Stimulated activated CD8-positive, alpha-beta memory T cell treated with anti-CD3 and anti-CD28 coated beads, Interleukin-12 subunit alpha, Interleukin-12 subunit beta, amount 100 ng/mL, for 4 hours (primary cell): ENCODE results near the gene IGF2.

Experiments used
- DNase-seq: peaks from one replicate; pipeline ENCODE4 v3.0.0-alpha.2; 2020; ENCODE audit warnings: low read depth

Gene IGF2

GRCh38 chr11:2153581-2154194 lies 14.5 kb upstream of the IGF2 start:
- no peak for DNase-seq

- peak; percentile 55 for DNase-seq
These were observed 12.5 kb upstream of the IGF2 start for GRCh38 chr11:2151500-2152257.

- DNase-seq, result no peak
These were observed 11.0 kb upstream of the IGF2 start for GRCh38 chr11:2149864-2150847.

GRCh38 chr11:2149460-2149859 lies 10.3 kb upstream of the IGF2 start:
- no peak for DNase-seq

- no peak for DNase-seq
These were observed 9.4 kb upstream of the IGF2 start for GRCh38 chr11:2148595-2148994.

GRCh38 chr11:2147391-2147790 lies 8.2 kb upstream of the IGF2 start:
- DNase-seq, result no peak

GRCh38 chr11:2146051-2146450 lies 6.9 kb upstream of the IGF2 start:
- DNase-seq, result no peak

- DNase-seq, result no peak
These were observed 5.5 kb upstream of the IGF2 start for GRCh38 chr11:2144544-2145248.

- no peak for DNase-seq
These were observed 4.8 kb upstream of the IGF2 start for GRCh38 chr11:2143799-2144543.

- no peak for DNase-seq
These were observed 4.2 kb upstream of the IGF2 start for GRCh38 chr11:2143477-2143798.

- DNase-seq, result no peak
These were observed 3.6 kb upstream of the IGF2 start for GRCh38 chr11:2142762-2143202.

- DNase-seq, result no peak
These were observed 3.1 kb upstream of the IGF2 start for GRCh38 chr11:2142300-2142759.

GRCh38 chr11:2140411-2141400 lies 1.5 kb upstream of the IGF2 start:
- no peak for DNase-seq

GRCh38 chr11:2139621-2140337 lies 590 bp upstream of the IGF2 start:
- DNase-seq, result no peak

- DNase-seq, result no peak
These were observed 612 bp downstream of the IGF2 start for GRCh38 chr11:2138431-2139122.

GRCh38 chr11:2138068-2138430 lies 1.1 kb downstream of the IGF2 start:
- DNase-seq, result no peak

- no peak for DNase-seq
These were observed 1.8 kb downstream of the IGF2 start for GRCh38 chr11:2137202-2138067.

- DNase-seq, result no peak
These were observed 2.3 kb downstream of the IGF2 start for GRCh38 chr11:2136952-2137201.
